ENCODE results near the gene MYPOP. TPM values are rescaled to one million over a fixed set of nuclear protein-coding genes. Genes with fewer than 3 reads are reported as not detected.

Gene MYPOP
- total and polyA plus RNA-seq, 2 donors (not counting 3 experiments of a cell fraction or from before 2014, with no cell fraction given), result 3.9 to 9.0 TPM

DNA sequence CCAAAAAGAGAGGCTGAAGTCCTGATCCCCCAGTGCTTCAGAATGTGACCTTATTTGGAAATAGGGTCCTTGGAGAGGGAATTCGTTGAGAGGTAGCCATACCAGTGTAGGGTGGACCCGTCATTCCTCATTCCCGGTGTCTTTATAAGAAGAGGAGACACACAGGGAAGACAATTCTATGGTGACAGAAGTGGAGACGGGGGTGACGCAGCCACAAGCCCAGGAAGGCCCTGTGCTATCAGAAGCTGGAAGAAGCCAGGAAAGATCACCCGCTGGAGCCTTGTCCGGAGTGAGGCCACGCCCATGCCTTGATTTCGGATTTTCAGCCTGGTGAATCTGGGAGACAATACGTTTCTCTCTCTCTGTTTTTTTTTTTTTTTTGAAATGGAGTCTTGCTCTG is 2.6 kb upstream of the MYPOP start:
- TF ChIP-seq POLR2AphosphoS5 (IDR thresholded peaks at IDR 0.05; ENCODE audit: insufficient read depth, low read depth, low read length), result no peak
- TF ChIP-seq MYC (IDR thresholded peaks at IDR 0.05; ENCODE audit: low read depth, low read length), result no peak
- no peak for DNase-seq (ENCODE audit: low read depth, low spot score)
- ChIA-PET CTCF (no interaction called here), POLR2A (no interaction called here)
- BruUV-seq (replicated peaks), result no TSS peak
- no peaks in the 10 kb centered on the region for H4K20me1 ChIP-seq (replicated peaks; ENCODE audit: control insufficient read depth, extremely low read depth, insufficient read depth, low read length)
- H2AFZ ChIP-seq (ENCODE audit: low read depth, low read length), result no peak overlapping the region
- dilution Hi-C loops (cut with MboI; ENCODE audit: extremely low pct_ligation_motif_present, low sequenced_read_pairs) (no loop called here), intact Hi-C loops (cut with micrococcal nuclease) (no loop called here)
- H3K36me3 ChIP-seq (ENCODE audit: control insufficient read depth in 2 of 2, extremely low read depth in 1 of 2, insufficient read depth in 2 of 2, low read length in 2 of 2), result no peaks in the 10 kb centered on the region
- no peaks in the 10 kb centered on the region for H3K9me3 ChIP-seq (replicated peaks; ENCODE audit: control insufficient read depth, insufficient read depth, low read length)
- no peaks in the 10 kb centered on the region for H3K9me1 ChIP-seq (replicated peaks; ENCODE audit: control insufficient read depth, extremely low read depth, insufficient read depth, low read length)
- H3K27ac ChIP-seq (ENCODE audit: insufficient read depth, low read depth, low read length), result no peak overlapping the region
- FAIRE-seq, result no peak
- no peaks in the 10 kb centered on the region for H3K79me2 ChIP-seq (ENCODE audit: control insufficient read depth, insufficient read depth, low read length)
- H3K4me1 ChIP-seq (ENCODE audit: control insufficient read depth, extremely low read depth, insufficient read depth, low read length), result peaks cover 7% of the 10 kb centered on the region
- H3K4me3 ChIP-seq (replicated peaks in 1 of 3; ENCODE audit: insufficient read depth in 1 of 3, low read depth in 1 of 3, low read length in 3 of 3), result no peak overlapping the region
- no peak overlapping the region for H3K9ac ChIP-seq (replicated peaks; ENCODE audit: extremely low read depth, insufficient read depth, low read length)
- H3K4me2 ChIP-seq (ENCODE audit: insufficient read depth, low read length), result no peak overlapping the region
- H3K27me3 ChIP-seq (ENCODE audit: control insufficient read depth in 2 of 2, insufficient read depth in 2 of 2, low read length in 2 of 2), result no peaks in the 10 kb centered on the region

DNA sequence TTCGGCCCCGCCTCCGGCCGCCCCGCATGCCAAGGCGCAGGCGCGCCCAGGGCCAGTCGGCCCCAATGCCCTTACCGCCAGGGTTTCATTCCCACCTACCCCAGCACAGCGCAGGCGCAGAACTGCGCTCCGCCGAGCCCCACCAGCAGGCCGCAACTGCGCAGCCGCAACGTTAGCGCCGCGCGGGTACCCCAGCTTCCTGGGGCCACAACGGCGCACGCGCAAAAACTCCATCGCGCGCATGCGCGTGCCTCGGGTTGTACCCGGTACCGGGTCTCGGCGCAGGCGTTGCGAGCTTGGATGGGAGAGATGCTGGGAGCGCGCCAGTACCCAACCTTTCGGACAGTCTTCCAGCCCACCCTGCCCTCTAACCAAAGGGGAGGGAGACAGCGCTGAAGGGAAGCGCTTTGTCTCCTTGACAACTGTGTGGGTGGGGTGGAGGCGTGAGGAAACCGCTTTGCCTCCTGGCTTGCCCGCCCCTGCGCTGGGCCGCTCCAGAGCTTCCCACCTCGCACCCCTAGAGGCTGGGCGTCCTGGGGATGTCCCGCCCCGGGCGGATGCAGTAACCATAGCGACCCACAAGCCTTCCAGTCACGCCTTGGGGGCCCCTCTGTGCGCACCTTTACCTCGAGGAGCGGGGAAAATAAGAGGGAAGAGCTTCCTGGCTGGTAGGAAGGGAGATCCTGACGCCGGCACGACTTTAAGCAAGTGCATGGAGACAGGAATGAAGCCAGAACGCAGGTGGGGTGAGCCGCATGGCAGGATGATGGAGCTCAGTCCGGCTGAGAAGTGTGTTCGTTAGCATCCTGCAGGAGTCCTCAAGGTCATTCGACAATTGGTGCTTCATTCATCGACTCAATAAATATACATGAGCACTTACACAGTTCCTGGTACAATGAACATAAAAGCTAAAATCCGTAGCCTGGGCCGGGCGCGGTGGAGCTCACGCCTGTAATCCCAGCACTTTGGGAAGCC is 525 bp upstream of the MYPOP start:
- TSS peak; percentile 36 for BruUV-seq (replicated peaks)
- ChIA-PET CTCF (interaction anchor here (0.9 to 2.1 kb wide), 15 partner anchors 9 to 133 kb away, joined by 3 to 9 read pairs (median 4); partner anchors contain the start of genes CCDC61, FOXA3 and NANOS2), POLR2A (interaction anchor here (0.5 to 1.2 kb wide), 4 partner anchors 11 to 379 kb away, joined by 3 to 6 read pairs (median 4); partner anchors contain the start of genes CCDC61 and IRF2BP1)
- Histone ChIP-seq H3K27ac (ENCODE audit: insufficient read depth, low read depth, low read length) (no peak overlapping the region), H3K27me3 (ENCODE audit: control insufficient read depth in 2 of 2, insufficient read depth in 2 of 2, low read length in 2 of 2) (no peaks in the 10 kb centered on the region), H3K4me2 (ENCODE audit: insufficient read depth, low read length) (peak overlapping the region; percentile 58), H3K4me3 (replicated peaks in 1 of 3; ENCODE audit: insufficient read depth in 1 of 3, low read depth in 1 of 3, low read length in 3 of 3) (peak overlapping the region; percentile 4 to 55 (median 36)), H3K79me2 (ENCODE audit: control insufficient read depth, insufficient read depth, low read length) (no peaks in the 10 kb centered on the region), H3K9me1 (replicated peaks; ENCODE audit: control insufficient read depth, extremely low read depth, insufficient read depth, low read length) (no peaks in the 10 kb centered on the region), H2AFZ (ENCODE audit: low read depth, low read length) (peak overlapping the region; percentile 95), H3K9ac (replicated peaks; ENCODE audit: extremely low read depth, insufficient read depth, low read length) (peak overlapping the region; percentile 25), H4K20me1 (replicated peaks; ENCODE audit: control insufficient read depth, extremely low read depth, insufficient read depth, low read length) (no peaks in the 10 kb centered on the region), H3K36me3 (ENCODE audit: control insufficient read depth in 2 of 2, extremely low read depth in 1 of 2, insufficient read depth in 2 of 2, low read length in 2 of 2) (no peaks in the 10 kb centered on the region), H3K9me3 (replicated peaks; ENCODE audit: control insufficient read depth, insufficient read depth, low read length) (no peaks in the 10 kb centered on the region), H3K4me1 (ENCODE audit: control insufficient read depth, extremely low read depth, insufficient read depth, low read length) (peaks cover 7% of the 10 kb centered on the region)
- peak; percentile 94 for TF ChIP-seq POLR2A (IDR thresholded peaks at IDR 0.05; ENCODE audit: low read depth, low read length)
- no peak for TF ChIP-seq MYC (IDR thresholded peaks at IDR 0.05; ENCODE audit: low read depth, low read length)
- TF ChIP-seq, protein P1, sequence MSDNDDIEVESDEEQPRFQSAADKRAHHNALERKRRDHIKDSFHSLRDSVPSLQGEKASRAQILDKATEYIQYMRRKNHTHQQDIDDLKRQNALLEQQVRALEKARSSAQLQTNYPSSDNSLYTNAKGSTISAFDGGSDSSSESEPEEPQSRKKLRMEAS (IDR thresholded peaks at IDR 0.05; ENCODE audit: insufficient read depth, insufficient read length), result no peak
- no peak for TF ChIP-seq EZH2 (IDR thresholded peaks at IDR 0.05; ENCODE audit: borderline replicate concordance, low read depth, low read length, severe bottlenecking)
- TF ChIP-seq JUN (IDR thresholded peaks at IDR 0.05; ENCODE audit: borderline replicate concordance, insufficient read depth, insufficient read length, low read depth), result no peak
- no peak for TF ChIP-seq GATA2 (IDR thresholded peaks at IDR 0.05; ENCODE audit: insufficient read depth, insufficient read length, low read depth, low read length)
- TF ChIP-seq, protein P2, sequence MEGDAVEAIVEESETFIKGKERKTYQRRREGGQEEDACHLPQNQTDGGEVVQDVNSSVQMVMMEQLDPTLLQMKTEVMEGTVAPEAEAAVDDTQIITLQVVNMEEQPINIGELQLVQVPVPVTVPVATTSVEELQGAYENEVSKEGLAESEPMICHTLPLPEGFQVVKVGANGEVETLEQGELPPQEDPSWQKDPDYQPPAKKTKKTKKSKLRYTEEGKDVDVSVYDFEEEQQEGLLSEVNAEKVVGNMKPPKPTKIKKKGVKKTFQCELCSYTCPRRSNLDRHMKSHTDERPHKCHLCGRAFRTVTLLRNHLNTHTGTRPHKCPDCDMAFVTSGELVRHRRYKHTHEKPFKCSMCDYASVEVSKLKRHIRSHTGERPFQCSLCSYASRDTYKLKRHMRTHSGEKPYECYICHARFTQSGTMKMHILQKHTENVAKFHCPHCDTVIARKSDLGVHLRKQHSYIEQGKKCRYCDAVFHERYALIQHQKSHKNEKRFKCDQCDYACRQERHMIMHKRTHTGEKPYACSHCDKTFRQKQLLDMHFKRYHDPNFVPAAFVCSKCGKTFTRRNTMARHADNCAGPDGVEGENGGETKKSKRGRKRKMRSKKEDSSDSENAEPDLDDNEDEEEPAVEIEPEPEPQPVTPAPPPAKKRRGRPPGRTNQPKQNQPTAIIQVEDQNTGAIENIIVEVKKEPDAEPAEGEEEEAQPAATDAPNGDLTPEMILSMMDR (IDR thresholded peaks at IDR 0.05; ENCODE audit: extremely low read depth in 1 of 2, insufficient read depth in 1 of 2, low read depth in 1 of 2, low read length in 2 of 2), result no peak
- no peak for TF ChIP-seq FOS (IDR thresholded peaks at IDR 0.05; ENCODE audit: borderline replicate concordance, insufficient read depth, low read length)
- TF ChIP-seq POLR2AphosphoS5 (IDR thresholded peaks at IDR 0.05; ENCODE audit: insufficient read depth, low read depth, low read length), result peak; percentile 83
- FAIRE-seq, result peak; percentile 99
- dilution Hi-C loops (cut with MboI; ENCODE audit: extremely low pct_ligation_motif_present, low sequenced_read_pairs) (no loop called here), intact Hi-C loops (cut with micrococcal nuclease) (loop anchor here (1.0 to 2.0 kb wide), 2 partner anchors 17 to 92 kb away; partner anchors contain the start of genes CCDC61 and IRF2BP1)
- peak; percentile 99 for DNase-seq (ENCODE audit: low read depth, low spot score)

Measured in endothelial cell of umbilical vein (primary cell).